Measurements from ENCODE around the gene HOXD3. TPM values are rescaled to one million over a fixed set of nuclear protein-coding genes. Genes with fewer than 3 reads are reported as not detected.

Gene HOXD3
- total RNA-seq, 2 experiments from 2014 or later: not detected

GRCh38 chr2:176199902-176200301 lies 42.8 kb downstream of the HOXD3 start:
- Histone ChIP-seq H3K27ac (ENCODE audit: low read depth, low read length, poor library complexity, severe bottlenecking) (no peak overlapping the region), H3K9me3 (ENCODE audit: low read length) (no peaks in the 10 kb centered on the region), H3K79me2 (ENCODE audit: insufficient read depth, low read depth, low read length) (no peaks in the 10 kb centered on the region), H3K4me2 (ENCODE audit: low read length) (no peak overlapping the region), H4K20me1 (ENCODE audit: insufficient read depth, low read length) (no peaks in the 10 kb centered on the region), H3K4me1 (ENCODE audit: insufficient read depth, low read length, poor library complexity, severe bottlenecking) (no peaks in the 10 kb centered on the region), H3K9me2 (ENCODE audit: insufficient read depth, low read length) (no peaks in the 10 kb centered on the region), H2AFZ (ENCODE audit: low read length) (no peak overlapping the region), H3K4me3 (ENCODE audit: low read depth, low read length, poor library complexity, severe bottlenecking) (no peak overlapping the region), H3K36me3 (ENCODE audit: insufficient read depth, low read length) (no peaks in the 10 kb centered on the region)
- POLR2A ChIA-PET: interaction anchor here (0.9 kb wide), 1 partner anchor 16 kb away, joined by 4 read pairs; no protein-coding TSS in a partner anchor
- no TSS peak for BruUV-seq (replicated peaks)
- no peak for TF ChIP-seq EZH2phosphoT487 (IDR thresholded peaks at IDR 0.05; ENCODE audit: borderline replicate concordance, low read depth, low read length)
- no peak for TF ChIP-seq CTCF (conservative IDR thresholded peaks at IDR 0.05; ENCODE audit: low read length)
- DNase-seq (ENCODE audit: low spot score): no peak
- intact Hi-C loops (cut with micrococcal nuclease; ENCODE audit: unreplicated experiment): no loop called here
- CTCF ChIA-PET (ENCODE audit: unreplicated experiment): no interaction called here

GRCh38 chr2:176200971-176201370 lies 43.9 kb downstream of the HOXD3 start:
- H2AFZ ChIP-seq (ENCODE audit: low read length): no peak overlapping the region
- H3K9me3 ChIP-seq (ENCODE audit: low read length): no peaks in the 10 kb centered on the region
- CTCF ChIA-PET (ENCODE audit: unreplicated experiment): no interaction called here
- BruUV-seq (replicated peaks): no TSS peak
- intact Hi-C loops (cut with micrococcal nuclease; ENCODE audit: unreplicated experiment): no loop called here
- TF ChIP-seq CTCF (conservative IDR thresholded peaks at IDR 0.05; ENCODE audit: low read length) (no peak), EZH2phosphoT487 (IDR thresholded peaks at IDR 0.05; ENCODE audit: borderline replicate concordance, low read depth, low read length) (no peak)
- H3K4me3 ChIP-seq (ENCODE audit: low read depth, low read length, poor library complexity, severe bottlenecking): no peak overlapping the region
- no peaks in the 10 kb centered on the region for H3K36me3 ChIP-seq (ENCODE audit: insufficient read depth, low read length)
- H3K4me2 ChIP-seq (ENCODE audit: low read length): no peak overlapping the region
- POLR2A ChIA-PET: no interaction called here
- DNase-seq (ENCODE audit: low spot score): no peak
- no peaks in the 10 kb centered on the region for H3K9me2 ChIP-seq (ENCODE audit: insufficient read depth, low read length)
- H4K20me1 ChIP-seq (ENCODE audit: insufficient read depth, low read length): no peaks in the 10 kb centered on the region
- H3K27ac ChIP-seq (ENCODE audit: low read depth, low read length, poor library complexity, severe bottlenecking): no peak overlapping the region
- H3K4me1 ChIP-seq (ENCODE audit: insufficient read depth, low read length, poor library complexity, severe bottlenecking): no peaks in the 10 kb centered on the region
- H3K79me2 ChIP-seq (ENCODE audit: insufficient read depth, low read depth, low read length): no peaks in the 10 kb centered on the region

- H3K79me2 ChIP-seq (ENCODE audit: insufficient read depth, low read depth, low read length): no peaks in the 10 kb centered on the region
- no peak for DNase-seq (ENCODE audit: low spot score)
- ChIA-PET CTCF (ENCODE audit: unreplicated experiment) (no interaction called here), POLR2A (no interaction called here)
- no peaks in the 10 kb centered on the region for H3K9me2 ChIP-seq (ENCODE audit: insufficient read depth, low read length)
- no TSS peak for BruUV-seq (replicated peaks)
- no peaks in the 10 kb centered on the region for H4K20me1 ChIP-seq (ENCODE audit: insufficient read depth, low read length)
- no peak overlapping the region for H3K27ac ChIP-seq (ENCODE audit: low read depth, low read length, poor library complexity, severe bottlenecking)
- no peaks in the 10 kb centered on the region for H3K4me1 ChIP-seq (ENCODE audit: insufficient read depth, low read length, poor library complexity, severe bottlenecking)
- H3K4me2 ChIP-seq (ENCODE audit: low read length): no peak overlapping the region
- H3K4me3 ChIP-seq (ENCODE audit: low read depth, low read length, poor library complexity, severe bottlenecking): no peak overlapping the region
- no peaks in the 10 kb centered on the region for H3K9me3 ChIP-seq (ENCODE audit: low read length)
- TF ChIP-seq CTCF (conservative IDR thresholded peaks at IDR 0.05; ENCODE audit: low read length) (no peak), EZH2phosphoT487 (IDR thresholded peaks at IDR 0.05; ENCODE audit: borderline replicate concordance, low read depth, low read length) (no peak)
- no peak overlapping the region for H2AFZ ChIP-seq (ENCODE audit: low read length)
- intact Hi-C loops (cut with micrococcal nuclease; ENCODE audit: unreplicated experiment): no loop called here
- H3K36me3 ChIP-seq (ENCODE audit: insufficient read depth, low read length): no peaks in the 10 kb centered on the region
Observed at GRCh38 chr2:176202491-176202890, 45.4 kb downstream of the HOXD3 start.

Measured in OCI-LY7 (cell line).